Ureter (tissue), 1 donor: ENCODE results near the gene TMEM252. TPM values are rescaled to one million over a fixed set of nuclear protein-coding genes. Genes with fewer than 3 reads are reported as not detected.

Source experiments
- DNase-seq: peaks from one replicate; pipeline ENCODE4 v3.0.0-alpha.2; 2020; ENCODE audit warnings: low spot score
- total RNA-seq: library from RNA; stranded (reverse); gene quantifications from one replicate; pipeline ENCODE4 v1.2.4, GENCODE V29; 2023
- donor health status: DM: yes; HTN: yes; CAD: no.

TMEM252 gene
- total RNA-seq, 1 donor from 2014 or later = not detected

DNA sequence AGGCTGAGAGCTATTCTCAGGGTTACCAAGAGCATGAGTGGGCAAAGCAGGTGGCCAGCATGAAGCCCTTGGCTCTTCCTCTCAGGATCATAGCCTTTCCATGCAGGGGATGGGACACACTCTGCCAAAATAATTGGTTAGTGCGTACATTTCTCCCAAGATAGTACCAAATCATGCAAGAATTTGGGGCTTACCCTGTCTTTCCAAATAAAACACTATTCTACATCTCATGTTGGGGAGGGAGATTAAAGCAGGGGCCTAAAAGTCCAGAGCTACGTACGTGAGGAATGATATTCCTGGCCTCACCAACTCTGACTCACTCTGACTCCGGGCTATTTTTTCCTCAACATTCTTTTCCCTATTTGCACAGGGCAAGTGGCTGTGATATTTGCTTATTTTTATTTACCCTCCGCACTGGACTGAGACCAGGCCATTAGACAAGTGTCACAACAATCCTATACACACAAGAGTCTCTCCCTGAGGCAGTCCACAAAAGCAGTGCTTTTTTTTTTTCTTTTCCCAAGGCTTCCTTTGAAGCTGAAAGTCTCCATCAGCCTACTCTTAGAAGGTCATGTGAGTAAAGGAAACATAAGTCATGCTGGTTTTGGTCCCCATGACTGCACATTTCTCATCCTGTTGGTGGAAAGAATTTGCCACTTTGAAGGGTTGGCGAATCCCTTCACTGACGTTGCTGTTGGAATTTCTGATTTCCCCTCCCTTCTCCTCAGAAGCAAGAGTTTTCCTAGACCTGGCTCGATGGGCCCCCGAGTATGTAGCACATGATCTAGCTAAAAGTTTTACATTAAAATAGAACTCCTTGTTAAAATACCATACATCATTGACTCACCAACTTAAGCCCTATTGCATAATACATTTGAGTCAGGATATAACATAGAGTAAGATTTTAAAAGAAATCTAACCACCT, 40.0 kb downstream of the TMEM252 start:
- no peak for DNase-seq

GRCh38 chr9:68498816-68499215, 41.9 kb downstream of the TMEM252 start:
- no peak for DNase-seq

DNA sequence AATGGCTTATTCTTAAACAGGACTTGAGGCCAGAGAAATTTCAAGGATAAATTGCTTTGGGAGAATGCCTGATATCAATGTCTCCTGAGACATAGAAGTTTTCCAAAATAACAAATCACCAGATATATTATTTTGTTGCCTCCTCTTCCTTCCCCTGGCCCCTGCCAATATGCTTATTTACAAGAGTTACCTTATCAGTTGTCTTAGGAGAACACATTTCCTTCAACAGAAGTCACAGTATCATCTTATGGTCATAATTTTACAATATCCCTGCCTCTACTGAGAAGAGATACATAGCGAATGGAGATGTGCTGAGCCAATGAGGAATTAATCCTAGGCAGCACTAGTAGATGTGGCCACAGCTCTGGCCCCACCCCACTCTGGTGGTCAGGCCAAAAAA, 43.1 kb downstream of the TMEM252 start:
- no peak for DNase-seq

DNA sequence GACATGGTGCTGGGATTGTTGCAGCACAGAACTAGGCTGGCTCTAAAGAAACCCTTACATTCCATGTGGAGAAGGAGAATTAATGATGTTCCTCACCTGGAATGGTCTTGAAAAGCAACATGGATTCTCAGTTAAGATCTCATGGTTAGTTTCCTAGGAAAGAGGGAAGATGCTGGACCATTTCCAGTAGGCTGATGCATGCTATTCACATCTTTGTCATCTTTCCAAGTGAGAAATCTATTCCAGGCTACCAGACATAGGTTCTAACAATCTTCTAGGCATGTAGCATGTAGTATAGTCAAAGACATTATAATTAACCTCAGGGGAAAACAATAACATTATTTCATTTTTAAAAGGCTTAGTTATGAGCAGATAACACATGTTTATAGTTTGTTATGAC, 44.3 kb downstream of the TMEM252 start:
- DNase-seq = no peak

DNA sequence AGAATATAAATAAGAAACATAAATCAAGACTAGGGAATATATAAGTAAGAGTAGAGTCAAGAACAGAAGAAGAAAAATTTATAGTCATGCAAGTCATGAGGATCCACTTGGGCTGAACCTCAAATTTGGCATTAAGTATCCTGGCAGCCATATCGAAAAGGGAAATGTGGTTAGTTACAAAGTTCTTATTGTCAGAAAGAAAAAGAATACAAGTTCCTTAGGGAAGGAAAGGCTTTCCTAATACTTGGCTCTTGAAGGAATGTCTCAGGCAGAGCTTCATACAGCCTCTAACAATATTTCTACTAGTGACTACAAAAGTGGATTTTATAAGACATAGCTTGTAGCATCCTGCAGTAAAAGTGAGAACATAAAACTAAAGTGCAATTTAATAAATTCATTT, 45.4 kb downstream of the TMEM252 start:
- no peak for DNase-seq

GRCh38 chr9:68493958-68494577, 46.6 kb downstream of the TMEM252 start:
- no peak for DNase-seq

- no peak for DNase-seq
Measured at GRCh38 chr9:68493541-68493940, 47.1 kb downstream of the TMEM252 start.

- no peak for DNase-seq
Measured at GRCh38 chr9:68492806-68493205, 47.9 kb downstream of the TMEM252 start.

DNA sequence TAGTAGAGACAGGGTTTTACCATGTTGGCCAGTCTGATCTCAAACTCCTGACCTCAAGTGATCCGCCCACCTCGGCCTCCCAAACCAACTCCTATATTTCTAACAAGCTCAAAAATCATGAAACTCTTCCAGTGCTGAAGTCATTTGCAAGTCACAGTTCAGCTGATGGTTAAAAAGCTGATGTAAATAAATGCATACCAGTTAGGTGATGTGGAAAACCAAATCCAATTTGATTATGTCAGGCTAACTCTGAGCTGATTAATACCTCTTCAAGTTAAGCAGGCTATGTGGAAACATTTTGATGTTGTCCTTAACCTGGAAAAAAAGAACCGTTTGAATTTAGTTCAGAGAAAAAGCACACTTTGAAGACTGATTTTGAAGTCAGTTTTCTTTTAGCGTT, 51.0 kb downstream of the TMEM252 start:
- no peak for DNase-seq

- DNase-seq = no peak
Measured at GRCh38 chr9:68488126-68488525, 52.6 kb downstream of the TMEM252 start.

Other genes with a start within 250 kb of the TMEM252 start
- not detected for gene FOXD4L3, start 238.0 kb downstream of the TMEM252 start, total RNA-seq
- gene PGM5, start 184.3 kb downstream of the TMEM252 start, total RNA-seq = 173 TPM
- gene PIP5K1B, start 164.4 kb upstream of the TMEM252 start, total RNA-seq = 13.8 TPM